A673 (cell line): ENCODE measurements around the gene ITPR1.

Experiments
- EZH2 ChIP-seq: fragments of 200-600 bp; sonication (generic); IDR thresholded peaks from 2 replicates; pipeline ENCODE4 v1.6.1; 2017; ENCODE audit warnings: borderline replicate concordance, low read depth, mild to moderate bottlenecking, mixed read lengths, antibody characterized with exemption, low read length; ENCODE audit not compliant: poor library complexity, severe bottlenecking
- TF ChIP-seq, protein P1 (sequence below): fragments of 300-800, 200-600 bp; sonication (generic); conservative IDR thresholded peaks from 2 replicates; pipeline ENCODE4 v1.5.1; 2017; ENCODE audit warnings: low read depth, mild to moderate bottlenecking, antibody characterized with exemption, low read length, moderate library complexity, mixed read lengths

DNA sequence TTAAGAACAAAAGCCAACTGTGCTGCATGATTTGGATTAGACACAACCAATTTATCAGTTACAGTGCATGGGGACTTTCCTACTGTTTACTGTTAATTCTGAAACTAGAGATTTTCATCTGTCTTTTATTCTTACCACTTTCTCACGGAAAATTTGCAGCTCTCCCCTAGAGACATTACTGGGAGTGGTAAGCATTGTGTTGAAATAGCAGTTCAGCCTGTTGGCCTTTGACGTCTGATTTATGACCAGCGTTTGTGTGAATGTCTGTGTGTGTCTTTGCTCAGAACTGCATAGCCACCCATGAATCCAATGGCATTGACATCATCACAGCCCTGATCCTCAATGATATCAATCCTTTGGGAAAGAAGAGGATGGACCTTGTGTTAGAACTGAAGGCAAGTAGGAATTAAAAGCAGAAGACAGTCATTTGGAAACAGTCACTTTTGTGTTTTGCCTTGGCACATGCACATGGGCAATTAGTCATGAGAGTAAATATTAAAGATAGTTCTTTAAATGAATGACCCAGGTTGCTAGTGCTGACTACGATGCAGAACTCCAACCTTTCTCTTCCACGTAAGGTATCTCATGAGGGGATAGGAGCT is 283.9 kb downstream of the ITPR1 start:
- TF ChIP-seq, protein P1, sequence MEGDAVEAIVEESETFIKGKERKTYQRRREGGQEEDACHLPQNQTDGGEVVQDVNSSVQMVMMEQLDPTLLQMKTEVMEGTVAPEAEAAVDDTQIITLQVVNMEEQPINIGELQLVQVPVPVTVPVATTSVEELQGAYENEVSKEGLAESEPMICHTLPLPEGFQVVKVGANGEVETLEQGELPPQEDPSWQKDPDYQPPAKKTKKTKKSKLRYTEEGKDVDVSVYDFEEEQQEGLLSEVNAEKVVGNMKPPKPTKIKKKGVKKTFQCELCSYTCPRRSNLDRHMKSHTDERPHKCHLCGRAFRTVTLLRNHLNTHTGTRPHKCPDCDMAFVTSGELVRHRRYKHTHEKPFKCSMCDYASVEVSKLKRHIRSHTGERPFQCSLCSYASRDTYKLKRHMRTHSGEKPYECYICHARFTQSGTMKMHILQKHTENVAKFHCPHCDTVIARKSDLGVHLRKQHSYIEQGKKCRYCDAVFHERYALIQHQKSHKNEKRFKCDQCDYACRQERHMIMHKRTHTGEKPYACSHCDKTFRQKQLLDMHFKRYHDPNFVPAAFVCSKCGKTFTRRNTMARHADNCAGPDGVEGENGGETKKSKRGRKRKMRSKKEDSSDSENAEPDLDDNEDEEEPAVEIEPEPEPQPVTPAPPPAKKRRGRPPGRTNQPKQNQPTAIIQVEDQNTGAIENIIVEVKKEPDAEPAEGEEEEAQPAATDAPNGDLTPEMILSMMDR: no peak
- TF ChIP-seq EZH2: no peak
